K562 (cell line): ENCODE results near the gene WWOX. TPM values are rescaled to one million over a fixed set of nuclear protein-coding genes. Genes with fewer than 3 reads are reported as not detected.

Experiments used
- ATAC-seq: fragments of 200-7000 bp; cut with Tn5 transposase; 3 replicates; pipeline ENCODE4 v1.9.1; 2020; ENCODE audit warnings: moderate library complexity
- BruUV-seq: library from RNA; stranded (reverse); fragments of 400-500 nt; replicated peaks from 2 replicates; lab custom pipeline; 2021; lab: Mats Ljungman, UMichigan
- CTCF ChIA-PET: fragments of 300-600 bp; formaldehyde crosslinking; extraction: SDS; loops from one replicate; lab custom pipeline; 2021; ENCODE audit warnings: low intra/inter-chr PET ratio; lab: Yijun Ruan, JAX
- POLR2A ChIA-PET: fragments of 300-600, 350-650 bp; sonication (Branson Sonifier 250); formaldehyde crosslinking; extraction: SDS; loops from one replicate; lab custom pipeline; 2021; ENCODE audit warnings: antibody characterized with exemption, inconsistent platforms; lab: Yijun Ruan, JAX
- DNase-seq, 4 experiments: peaks; one replicate each; pipeline versions ENCODE4 v3.0.0 to v3.0.0-alpha.2; 2011 to 2018; ENCODE audit warnings: low spot score in 3 of 4, mixed read lengths in 3 of 4; ENCODE audit errors: extremely low read depth in 1 of 4
- FAIRE-seq: peaks from 2 replicates; lab custom pipeline; 2011; peaks lifted over from hg19 to GRCh38; lab: Jason Lieb, UNC
- H2AFZ ChIP-seq: 2 replicates; pipeline ENCODE4 v1.6.0; 2011; ENCODE audit warnings: low read depth, low read length, control low read depth, inconsistent platforms
- H3K27ac ChIP-seq: fragments of 200-600 bp; 3 replicates; pipeline ENCODE4 v1.8.0; 2011; ENCODE audit warnings: low read depth, mild to moderate bottlenecking, control low read depth, inconsistent platforms, low read length, moderate library complexity, mixed read lengths; ENCODE audit errors: extremely low read depth
- H3K27me3 ChIP-seq, 2 experiments: fragments of 300-600 bp in 1 of 2; 2 replicates in 1 of 2; 3 replicates in 1 of 2; pipeline versions ENCODE4 v1.6.0 to v1.8.0; 2011; ENCODE audit warnings: inconsistent platforms in 2 of 2, low read length in 2 of 2, mild to moderate bottlenecking in 1 of 2, mixed read lengths in 1 of 2, moderate library complexity in 1 of 2; ENCODE audit not compliant: control insufficient read depth in 2 of 2, insufficient read depth in 2 of 2
- H3K36me3 ChIP-seq: fragments of 300-600 bp; 3 replicates; pipeline ENCODE4 v1.8.0; 2011; ENCODE audit warnings: mild to moderate bottlenecking, low read length, inconsistent platforms; ENCODE audit not compliant: control insufficient read depth, insufficient read depth
- H3K4me1 ChIP-seq, 2 experiments: fragments of 200-600 bp in 1 of 2; replicated peaks in 1 of 2; 2 replicates in 1 of 2; 3 replicates in 1 of 2; pipeline versions ENCODE4 v1.5.1 to v1.8.0; 2011; ENCODE audit warnings: inconsistent platforms in 2 of 2, low read length in 2 of 2, mild to moderate bottlenecking in 1 of 2, mixed read lengths in 1 of 2, moderate library complexity in 1 of 2; ENCODE audit not compliant: control insufficient read depth in 2 of 2, insufficient read depth in 2 of 2
- H3K4me2 ChIP-seq: 2 replicates; pipeline ENCODE4 v1.6.1; 2011; ENCODE audit warnings: low read length, control low read depth, inconsistent platforms, mixed read lengths; ENCODE audit not compliant: insufficient read depth
- H3K4me3 ChIP-seq: fragments of 200-600 bp; sonication (generic), shearing (Covaris generic); 2 replicates; pipeline ENCODE4 v1.5.1; 2016; ENCODE audit warnings: control low read depth, inconsistent platforms
- H3K79me2 ChIP-seq: fragments of 200-600 bp; 3 replicates; pipeline ENCODE4 v1.8.0; 2011; ENCODE audit warnings: low read length, inconsistent platforms; ENCODE audit not compliant: control insufficient read depth, insufficient read depth
- H3K9ac ChIP-seq, 2 experiments: 2 replicates each; pipeline versions ENCODE4 v1.6.0 to v1.6.1; 2011; ENCODE audit warnings: low read depth in 2 of 2, low read length in 2 of 2, control low read depth in 1 of 2, inconsistent platforms in 1 of 2, mild to moderate bottlenecking in 1 of 2, mixed read lengths in 1 of 2; ENCODE audit not compliant: insufficient read depth in 1 of 2
- H3K9me1 ChIP-seq: one replicate; pipeline ENCODE4 v1.6.0; 2011; ENCODE audit warnings: inconsistent platforms, mild to moderate bottlenecking, low read length, moderate library complexity; ENCODE audit not compliant: control insufficient read depth, insufficient read depth
- H3K9me3 ChIP-seq: replicated peaks from 2 replicates; pipeline ENCODE4 v1.5.1; 2011; ENCODE audit warnings: low read depth, low read length, inconsistent platforms; ENCODE audit not compliant: control insufficient read depth, insufficient read depth
- H4K20me1 ChIP-seq: replicated peaks from 2 replicates; pipeline ENCODE4 v1.6.1; 2011; ENCODE audit warnings: low read length, inconsistent platforms, mixed read lengths; ENCODE audit not compliant: control insufficient read depth, insufficient read depth
- ATF3 ChIP-seq, 2 experiments: fragments of 450-650 bp in 1 of 2; sonication (generic) in 1 of 2; formaldehyde crosslinking in 1 of 2; IDR thresholded peaks in 1 of 2; conservative IDR thresholded peaks in 1 of 2; 2 replicates each; pipeline versions ENCODE4 v1.6.1 to v1.8.1; 2016 to 2023; ENCODE audit warnings: mild to moderate bottlenecking in 2 of 2, moderate library complexity in 2 of 2, inconsistent platforms in 1 of 2, missing genetic modification reagents in 1 of 2
- BMI1 ChIP-seq: fragments of 150-350 bp; IDR thresholded peaks from 2 replicates; pipeline ENCODE4 v1.6.1; 2014; ENCODE audit warnings: low read length
- CEBPB ChIP-seq: fragments of 450-650 bp; IDR thresholded peaks from 2 replicates; pipeline ENCODE4 v1.6.1; 2016; ENCODE audit warnings: missing genetic modification characterization, missing compliant biosample characterization
- CEBPG ChIP-seq, 3 experiments: fragments of 200-800 bp in 1 of 3; sonication (Bioruptor generic) in 1 of 3; sonication (generic) in 1 of 3; formaldehyde crosslinking in 1 of 3; IDR thresholded peaks in 2 of 3; conservative IDR thresholded peaks in 1 of 3; 2 replicates each; pipeline versions ENCODE4 v1.6.1 to v1.8.0; 2016 to 2022; ENCODE audit warnings: missing compliant biosample characterization in 2 of 3, missing genetic modification characterization in 2 of 3, mild to moderate bottlenecking in 1 of 3, missing genetic modification reagents in 1 of 3
- CHD4 ChIP-seq: fragments of 200-600 bp; sonication (generic); IDR thresholded peaks from 3 replicates; pipeline ENCODE4 v1.6.1; 2012; ENCODE audit warnings: low read depth, mild to moderate bottlenecking, mixed read lengths, low read length, inconsistent platforms; ENCODE audit not compliant: insufficient read depth, insufficient replicate concordance, poor library complexity, severe bottlenecking
- CTCF ChIP-seq, 3 experiments: IDR thresholded peaks in 2 of 3; conservative IDR thresholded peaks in 1 of 3; 2 replicates each; pipeline ENCODE4 v1.5.1; 2011 to 2012; ENCODE audit warnings: low read length in 3 of 3, mild to moderate bottlenecking in 3 of 3, control low read depth in 2 of 3, improper control_type of control experiment in 1 of 3, inconsistent platforms in 1 of 3, low read depth in 1 of 3, mixed read lengths in 1 of 3, moderate library complexity in 1 of 3; ENCODE audit not compliant: insufficient read depth in 2 of 3
- JUNB ChIP-seq: fragments of 450-650 bp; formaldehyde crosslinking; conservative IDR thresholded peaks from 2 replicates; pipeline ENCODE4 v1.4.0; 2020; ENCODE audit warnings: mild to moderate bottlenecking
- KDM2B ChIP-seq: fragments of 250-450 bp; sonication (Bioruptor Pico); IDR thresholded peaks from 2 replicates; pipeline ENCODE4 v1.8.0; 2021; ENCODE audit warnings: mild to moderate bottlenecking, moderate library complexity
- WHSC1 ChIP-seq: IDR thresholded peaks from one replicate; pipeline ENCODE4 v1.6.1; 2012; ENCODE audit warnings: low read length, control low read depth, inconsistent platforms
- ZC3H8 ChIP-seq: fragments of 450-650 bp; IDR thresholded peaks from 2 replicates; pipeline ENCODE4 v1.6.1; 2017
- WGBS: fragments of 100-300 bp; shearing (Covaris generic); methylation state at CpG from one replicate; pipeline ENCODE4 v1.1.6; 2016; ENCODE audit warnings: low coverage, mixed read lengths; ENCODE audit not compliant: insufficient coverage; ENCODE audit errors: missing lambda C conversion rate; 5-methylcytosine and 5-hydroxymethylcytosine counted together
- in situ Hi-C: fragments of 300-500 bp; cut with MboI; formaldehyde crosslinking; loops from 4 replicates; pipeline ENCODE4 v1.15.0; 2018; ENCODE audit warnings: inconsistent platforms, mixed read lengths
- intact Hi-C: fragments of 100-400 bp; cut with micrococcal nuclease; formaldehyde crosslinking; loops from 2 replicates; pipeline ENCODE4 v1.14.2; 2022
- polyA plus RNA-seq, 8 experiments: library from polyadenylated mRNA; depleted of rRNA in 4 of 8; stranded (reverse) in 5 of 8; unstranded in 3 of 8; fragments of >200 nt; fragmentation: Nextera tagmentation in 2 of 8; fragmentation: Illumina TruSeq in 1 of 8; extraction: Ambion mirVana in 2 of 8; extraction: Trizol in 1 of 8; gene quantifications; 2 replicates each; pipeline versions ENCODE4 v1.2.1 to v1.2.3, GENCODE V29; 2011 to 2014; ENCODE audit warnings: inconsistent platforms in 1 of 8, missing spikeins in 1 of 8
- total RNA-seq, 7 experiments: library from RNA; depleted of rRNA in 6 of 7; stranded (reverse); fragments of >200 nt in 6 of 7; fragmentation: Illumina TruSeq in 2 of 7; extraction: Trizol in 2 of 7; gene quantifications; 2 replicates each; pipeline versions ENCODE4 v1.2.1 to v1.2.3, GENCODE V29; 2011 to 2021; ENCODE audit warnings: low replicate concordance in 1 of 7

WWOX gene
- total and polyA plus RNA-seq, 9 of the 15 experiments (the other 6 are each of a cell fraction or from before 2014, with no cell fraction given): 1.6 to 22.7 (median 8.1) TPM

- no peak for DNase-seq
- BruUV-seq: no TSS peak
- no peaks in the 10 kb centered on the region for H3K9me1 ChIP-seq
- 34% methylated on average over 5 of the region's 5 CpGs for WGBS
- no peak for FAIRE-seq
- ATAC-seq: no peak
- TF ChIP-seq WHSC1: no peak
- no peak for TF ChIP-seq BMI1
- no peak for TF ChIP-seq JUNB (CRISPR knock-in tag)
- no peak for TF ChIP-seq CHD4
- TF ChIP-seq, all 486 proteins: peak for 0
- in situ Hi-C loops: no loop called here
- intact Hi-C loops: no loop called here
- no peaks in the 10 kb centered on the region for H3K9me3 ChIP-seq
- ChIA-PET POLR2A (no interaction called here), CTCF (no interaction called here)
- no peak overlapping the region for H3K27ac ChIP-seq
- H3K36me3 ChIP-seq: no peaks in the 10 kb centered on the region
- H3K27me3 ChIP-seq: no peaks in the 10 kb centered on the region; a peak in 1 of 5 replicates
- H3K9ac ChIP-seq: no peak overlapping the region
- no peak overlapping the region for H3K4me2 ChIP-seq
- H2AFZ ChIP-seq: no peak overlapping the region
- H3K4me1 ChIP-seq: peaks cover 0 to 4% of the 10 kb centered on the region in 2 experiments; a peak in 2 of 5 replicates
- no peaks in the 10 kb centered on the region for H4K20me1 ChIP-seq
- H3K4me3 ChIP-seq: no peak overlapping the region
- H3K79me2 ChIP-seq: no peaks in the 10 kb centered on the region
Observed at GRCh38 chr16:78446486-78446885, 347.0 kb downstream of the WWOX start.

GRCh38 chr16:78446992-78447563 lies 347.6 kb downstream of the WWOX start:
- DNase-seq (no peak), ATAC-seq (no peak)
- Histone ChIP-seq H3K4me3 (no peak overlapping the region), H3K79me2 (no peaks in the 10 kb centered on the region), H3K4me2 (no peak overlapping the region), H4K20me1 (no peaks in the 10 kb centered on the region)
- intact Hi-C loops: no loop called here
- TF ChIP-seq CTCF (IDR thresholded peaks at IDR 0.05 in 2 of 3, conservative IDR thresholded peaks at IDR 0.05 in 1 of 3; ENCODE audit: insufficient read depth in 2 of 3, low read depth in 1 of 3, low read length in 3 of 3) (no peak), CEBPG (CRISPR knock-in tag; IDR thresholded peaks at IDR 0.05) (no peak), CEBPG (tag; conservative IDR thresholded peaks at IDR 0.05 in 1 of 2, IDR thresholded peaks at IDR 0.05 in 1 of 2) (peak; percentile 59 to 93), CEBPB (peak; percentile 52; the same call in 1 of the 2 replicates), ATF3 (IDR thresholded peaks at IDR 0.05) (peak; percentile 77), ATF3 (CRISPR knock-in tag; conservative IDR thresholded peaks at IDR 0.05) (no peak), KDM2B (CRISPR knock-in tag) (no peak), ZC3H8 (no peak)
- TF ChIP-seq, all 486 proteins: peak for 3
- Histone ChIP-seq H3K9me1 (no peaks in the 10 kb centered on the region), H3K9me3 (no peaks in the 10 kb centered on the region), H2AFZ (no peak overlapping the region), H3K27me3 (no peaks in the 10 kb centered on the region; a peak in 1 of 5 replicates), H3K36me3 (no peaks in the 10 kb centered on the region), H3K4me1 (peaks cover 0 to 4% of the 10 kb centered on the region in 2 experiments; a peak in 2 of 5 replicates), H3K27ac (no peak overlapping the region), H3K9ac (no peak overlapping the region)
- ChIA-PET POLR2A (interaction anchor here (0.7 to 0.9 kb wide), 2 partner anchors 21 to 480 kb away, joined by 3 to 4 read pairs; no protein-coding TSS in a partner anchor), CTCF (no interaction called here)
- 28% methylated on average over 2 of the region's 2 CpGs for WGBS
- in situ Hi-C loops: no loop called here
- no peak for FAIRE-seq
- BruUV-seq: no TSS peak
